Nephron progenitor cell (in vitro differentiated cells): Measurements from ENCODE around the gene PSME3IP1.

Experiments used
- DNase-seq: peaks from one replicate; pipeline ENCODE4 v3.0.0; 2021
- H3K27ac Mint-ChIP-seq: 2 replicates; pipeline ENCODE4 v1.8.0; 2021; ENCODE audit warnings: mild to moderate bottlenecking, moderate library complexity, mixed read lengths
- H3K27me3 Mint-ChIP-seq: 2 replicates; pipeline ENCODE4 v1.8.0; 2021; ENCODE audit warnings: mild to moderate bottlenecking, low read depth, mixed read lengths; ENCODE audit not compliant: poor library complexity
- H3K36me3 Mint-ChIP-seq: 2 replicates; pipeline ENCODE4 v1.8.0; 2021; ENCODE audit warnings: low read depth, mixed read lengths
- H3K4me1 Mint-ChIP-seq: 2 replicates; pipeline ENCODE4 v1.8.0; 2021; ENCODE audit warnings: mixed read lengths
- H3K4me3 Mint-ChIP-seq: 2 replicates; pipeline ENCODE4 v1.8.0; 2021; ENCODE audit warnings: mild to moderate bottlenecking, moderate library complexity, mixed read lengths
- H3K9me3 Mint-ChIP-seq: 2 replicates; pipeline ENCODE4 v1.8.0; 2021; ENCODE audit warnings: mild to moderate bottlenecking, moderate library complexity, mixed read lengths
- TF ChIP-seq, protein P1 (sequence below): fragments of 200-600 bp; sonication (generic); IDR thresholded peaks from 2 replicates; pipeline ENCODE4 v1.5.0; 2021; ENCODE audit warnings: antibody characterized with exemption

PSME3IP1 gene

GRCh38 chr16:57147381-57148221 lies 38.2 kb downstream of the PSME3IP1 start:
- Mint-ChIP-seq H3K27me3 (peaks cover 7% of the 10 kb centered on the region), H3K36me3 (peaks cover 15% of the 10 kb centered on the region), H3K9me3 (no peaks in the 10 kb centered on the region), H3K27ac (peak overlapping the region; percentile 22), H3K4me3 (peak overlapping the region; percentile 48), H3K4me1 (peaks cover 53% of the 10 kb centered on the region)
- TF ChIP-seq, protein P1, sequence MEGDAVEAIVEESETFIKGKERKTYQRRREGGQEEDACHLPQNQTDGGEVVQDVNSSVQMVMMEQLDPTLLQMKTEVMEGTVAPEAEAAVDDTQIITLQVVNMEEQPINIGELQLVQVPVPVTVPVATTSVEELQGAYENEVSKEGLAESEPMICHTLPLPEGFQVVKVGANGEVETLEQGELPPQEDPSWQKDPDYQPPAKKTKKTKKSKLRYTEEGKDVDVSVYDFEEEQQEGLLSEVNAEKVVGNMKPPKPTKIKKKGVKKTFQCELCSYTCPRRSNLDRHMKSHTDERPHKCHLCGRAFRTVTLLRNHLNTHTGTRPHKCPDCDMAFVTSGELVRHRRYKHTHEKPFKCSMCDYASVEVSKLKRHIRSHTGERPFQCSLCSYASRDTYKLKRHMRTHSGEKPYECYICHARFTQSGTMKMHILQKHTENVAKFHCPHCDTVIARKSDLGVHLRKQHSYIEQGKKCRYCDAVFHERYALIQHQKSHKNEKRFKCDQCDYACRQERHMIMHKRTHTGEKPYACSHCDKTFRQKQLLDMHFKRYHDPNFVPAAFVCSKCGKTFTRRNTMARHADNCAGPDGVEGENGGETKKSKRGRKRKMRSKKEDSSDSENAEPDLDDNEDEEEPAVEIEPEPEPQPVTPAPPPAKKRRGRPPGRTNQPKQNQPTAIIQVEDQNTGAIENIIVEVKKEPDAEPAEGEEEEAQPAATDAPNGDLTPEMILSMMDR, result no peak
- DNase-seq, result no peak

- peaks cover 9% of the 10 kb centered on the region for H3K36me3 Mint-ChIP-seq
- H3K4me3 Mint-ChIP-seq, result no peak overlapping the region
- TF ChIP-seq, protein P1, result peak; percentile 5
- peaks cover 53% of the 10 kb centered on the region for H3K4me1 Mint-ChIP-seq
- peaks cover 7% of the 10 kb centered on the region for H3K27me3 Mint-ChIP-seq
- H3K9me3 Mint-ChIP-seq, result no peaks in the 10 kb centered on the region
- no peak for DNase-seq
- peak overlapping the region; percentile 74 for H3K27ac Mint-ChIP-seq
Measured at GRCh38 chr16:57146735-57147134, 39.1 kb downstream of the PSME3IP1 start.

- Mint-ChIP-seq H3K36me3 (peaks cover 6% of the 10 kb centered on the region), H3K4me3 (no peak overlapping the region), H3K4me1 (peaks cover 49% of the 10 kb centered on the region), H3K9me3 (no peaks in the 10 kb centered on the region), H3K27ac (no peak overlapping the region), H3K27me3 (peaks cover 7% of the 10 kb centered on the region)
- DNase-seq, result no peak
- TF ChIP-seq, protein P1, result no peak
Measured at GRCh38 chr16:57146040-57146647, 39.7 kb downstream of the PSME3IP1 start.

- H3K36me3 Mint-ChIP-seq, result no peaks in the 10 kb centered on the region
- H3K4me1 Mint-ChIP-seq, result peaks cover 49% of the 10 kb centered on the region
- H3K9me3 Mint-ChIP-seq, result no peaks in the 10 kb centered on the region
- no peak overlapping the region for H3K27ac Mint-ChIP-seq
- TF ChIP-seq, protein P1, result no peak
- no peak overlapping the region for H3K4me3 Mint-ChIP-seq
- DNase-seq, result no peak
- H3K27me3 Mint-ChIP-seq, result peaks cover 7% of the 10 kb centered on the region
Measured at GRCh38 chr16:57145046-57146021, 40.5 kb downstream of the PSME3IP1 start.

DNA sequence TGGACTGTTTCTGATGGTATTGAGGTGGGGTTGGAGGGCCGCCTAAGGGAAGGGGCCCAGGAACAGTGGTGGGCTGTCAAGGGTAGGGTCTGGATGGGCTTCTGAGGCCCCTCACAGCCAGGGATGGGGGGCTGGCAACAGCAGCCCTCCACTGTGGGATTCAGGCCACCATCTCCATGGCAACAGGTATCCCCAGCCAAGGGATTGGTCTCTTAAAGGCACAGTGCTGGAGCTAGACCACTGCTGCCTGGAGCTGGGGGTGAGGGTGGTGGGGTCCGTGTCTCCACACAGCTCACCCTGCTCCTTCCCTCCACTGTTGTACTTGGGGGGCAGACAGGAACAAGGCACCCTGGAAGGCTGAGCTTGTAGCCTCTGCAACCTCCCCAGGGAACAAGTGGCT lies 41.8 kb downstream of the PSME3IP1 start:
- Mint-ChIP-seq H3K27ac (no peak overlapping the region), H3K27me3 (peaks cover 4% of the 10 kb centered on the region), H3K4me1 (peaks cover 58% of the 10 kb centered on the region), H3K4me3 (no peak overlapping the region), H3K9me3 (no peaks in the 10 kb centered on the region), H3K36me3 (no peaks in the 10 kb centered on the region)
- TF ChIP-seq, protein P1, result no peak
- DNase-seq, result no peak
